ENCODE measurements around the gene DLL4.
A peak's percentile ranks its signal among the peaks of the same experiment; 100 is the strongest.

DLL4 gene

GRCh38 chr15:40906091-40906990 lies 22.8 kb upstream of the DLL4 start:
- peak; percentile 91 for DNase-seq (ENCODE audit: low spot score)

- DNase-seq (ENCODE audit: low spot score), result no peak
Observed at GRCh38 chr15:40906991-40907802, 21.9 kb upstream of the DLL4 start.

GRCh38 chr15:40908095-40908494 lies 21.0 kb upstream of the DLL4 start:
- no peak for DNase-seq (ENCODE audit: low spot score)

GRCh38 chr15:40909662-40910630 lies 19.2 kb upstream of the DLL4 start:
- no peak for DNase-seq (ENCODE audit: low spot score)

- no peak for DNase-seq (ENCODE audit: low spot score)
Observed at GRCh38 chr15:40911141-40911540, 18.0 kb upstream of the DLL4 start.

GRCh38 chr15:40911693-40912092 lies 17.4 kb upstream of the DLL4 start:
- DNase-seq (ENCODE audit: low spot score), result no peak

GRCh38 chr15:40912478-40912877 lies 16.7 kb upstream of the DLL4 start:
- DNase-seq (ENCODE audit: low spot score), result no peak

GRCh38 chr15:40914013-40914412 lies 15.1 kb upstream of the DLL4 start:
- DNase-seq (ENCODE audit: low spot score), result no peak

- DNase-seq (ENCODE audit: low spot score), result no peak
Observed at GRCh38 chr15:40914486-40914885, 14.7 kb upstream of the DLL4 start.

- DNase-seq (ENCODE audit: low spot score), result no peak
Observed at GRCh38 chr15:40915116-40915661, 14.0 kb upstream of the DLL4 start.

GRCh38 chr15:40915679-40916078 lies 13.5 kb upstream of the DLL4 start:
- DNase-seq (ENCODE audit: low spot score), result no peak

GRCh38 chr15:40917585-40917984 lies 11.6 kb upstream of the DLL4 start:
- no peak for DNase-seq (ENCODE audit: low spot score)

GRCh38 chr15:40918146-40918798 lies 10.9 kb upstream of the DLL4 start:
- no peak for DNase-seq (ENCODE audit: low spot score)

GRCh38 chr15:40918799-40919392 lies 10.2 kb upstream of the DLL4 start:
- DNase-seq (ENCODE audit: low spot score), result no peak

- no peak for DNase-seq (ENCODE audit: low spot score)
Observed at GRCh38 chr15:40921949-40922607, 7.1 kb upstream of the DLL4 start.

GRCh38 chr15:40922608-40923005 lies 6.5 kb upstream of the DLL4 start:
- DNase-seq (ENCODE audit: low spot score), result no peak

GRCh38 chr15:40923551-40923950 lies 5.6 kb upstream of the DLL4 start:
- no peak for DNase-seq (ENCODE audit: low spot score)

GRCh38 chr15:40925495-40925862 lies 3.7 kb upstream of the DLL4 start:
- no peak for DNase-seq (ENCODE audit: low spot score)

- DNase-seq (ENCODE audit: low spot score), result no peak
Observed at GRCh38 chr15:40925863-40926658, 3.1 kb upstream of the DLL4 start.
